ENCODE data around the gene GALNT9. TPM values are rescaled to one million over a fixed set of nuclear protein-coding genes. Genes with fewer than 3 reads are reported as not detected.

GALNT9 gene
- total RNA-seq, 1 donor from 2014 or later, result under 0.01 TPM

- no peak for DNase-seq (ENCODE audit: low read depth in 2 of 2)
Measured at GRCh38 chr12:132187646-132188450, 141.5 kb downstream of the GALNT9 start.

GRCh38 chr12:132186857-132187620 is 142.3 kb downstream of the GALNT9 start:
- no peak for DNase-seq (ENCODE audit: low read depth in 2 of 2)

GRCh38 chr12:132186208-132186856 is 143.1 kb downstream of the GALNT9 start:
- DNase-seq (ENCODE audit: low read depth in 2 of 2), result no peak

GRCh38 chr12:132185705-132186104 is 143.7 kb downstream of the GALNT9 start:
- DNase-seq (ENCODE audit: low read depth in 2 of 2), result no peak

GRCh38 chr12:132182711-132183365 is 146.6 kb downstream of the GALNT9 start:
- no peak for DNase-seq (ENCODE audit: low read depth in 2 of 2)

GRCh38 chr12:132182206-132182710 is 147.1 kb downstream of the GALNT9 start:
- no peak for DNase-seq (ENCODE audit: low read depth in 2 of 2)

GRCh38 chr12:132181570-132182200 is 147.7 kb downstream of the GALNT9 start:
- no peak for DNase-seq (ENCODE audit: low read depth in 2 of 2)

- no peak for DNase-seq (ENCODE audit: low read depth in 2 of 2)
Measured at GRCh38 chr12:132180648-132181546, 148.5 kb downstream of the GALNT9 start.

- no peak for DNase-seq (ENCODE audit: low read depth in 2 of 2)
Measured at GRCh38 chr12:132179431-132180362, 149.7 kb downstream of the GALNT9 start.

- no peak for DNase-seq (ENCODE audit: low read depth in 2 of 2)
Measured at GRCh38 chr12:132178801-132179401, 150.5 kb downstream of the GALNT9 start.

GRCh38 chr12:132178316-132178715 is 151.1 kb downstream of the GALNT9 start:
- no peak for DNase-seq (ENCODE audit: low read depth in 2 of 2)

- DNase-seq (ENCODE audit: low read depth in 2 of 2), result no peak
Measured at GRCh38 chr12:132176920-132177551, 152.4 kb downstream of the GALNT9 start.

- no peak for DNase-seq (ENCODE audit: low read depth in 2 of 2)
Measured at GRCh38 chr12:132176385-132176919, 152.9 kb downstream of the GALNT9 start.

- DNase-seq (ENCODE audit: low read depth in 2 of 2), result no peak
Measured at GRCh38 chr12:132175496-132176384, 153.6 kb downstream of the GALNT9 start.

- no peak for DNase-seq (ENCODE audit: low read depth in 2 of 2)
Measured at GRCh38 chr12:132174839-132175490, 154.4 kb downstream of the GALNT9 start.

All from lung microvascular endothelial cell (primary cell).